WTC11 (cell line): Measurements from ENCODE around the gene GADD45GIP1. TPM values are rescaled to one million over a fixed set of nuclear protein-coding genes. Genes with fewer than 3 reads are reported as not detected.
A peak's percentile ranks its signal among the peaks of the same experiment; 100 is the strongest.

Experiments used
- ATAC-seq: fragments of 200-7000 bp; cut with Tn5 transposase; 2 replicates; pipeline ENCODE4 v1.10.0; 2021; ENCODE audit warnings: mild to moderate bottlenecking, moderate library complexity
- CTCF ChIA-PET: fragments of 300-600 bp; sonication (Branson Sonifier 250); formaldehyde crosslinking; loops from one replicate; lab custom pipeline; 2021; ENCODE audit warnings: antibody characterized with exemption; lab: Charles Lee
- POLR2A ChIA-PET: fragments of 350-600 bp; sonication (Branson Sonifier 250); formaldehyde crosslinking; loops from one replicate; lab custom pipeline; 2021; ENCODE audit warnings: antibody characterized with exemption; lab: Charles Lee
- DNase-seq: peaks from one replicate; pipeline ENCODE4 v3.0.0; 2021; ENCODE audit warnings: low spot score
- H3K27ac Mint-ChIP-seq: 2 replicates; pipeline ENCODE4 v1.8.0; 2021; ENCODE audit warnings: mixed read lengths
- H3K27me3 Mint-ChIP-seq: 2 replicates; pipeline ENCODE4 v1.8.0; 2021; ENCODE audit warnings: low read depth, mild to moderate bottlenecking, moderate library complexity, mixed read lengths
- H3K36me3 Mint-ChIP-seq: 2 replicates; pipeline ENCODE4 v1.8.0; 2021; ENCODE audit warnings: mixed read lengths
- H3K4me1 Mint-ChIP-seq: 2 replicates; pipeline ENCODE4 v1.8.0; 2022; ENCODE audit warnings: mixed read lengths
- H3K4me3 Mint-ChIP-seq: 2 replicates; pipeline ENCODE4 v1.8.0; 2021; ENCODE audit warnings: mild to moderate bottlenecking, moderate library complexity, mixed read lengths
- H3K9me3 Mint-ChIP-seq: 2 replicates; pipeline ENCODE4 v1.8.0; 2021; ENCODE audit warnings: mixed read lengths
- CBFB ChIP-seq: sonication (generic); formaldehyde crosslinking; IDR thresholded peaks from 2 replicates; pipeline ENCODE4 v1.8.1; 2022; ENCODE audit warnings: mild to moderate bottlenecking, low read depth, missing genetic modification reagents
- ELF4 ChIP-seq: sonication (generic); formaldehyde crosslinking; IDR thresholded peaks from 2 replicates; pipeline ENCODE4 v1.8.1; 2022; ENCODE audit warnings: low read depth, mild to moderate bottlenecking, moderate library complexity, missing genetic modification reagents
- ESRRA ChIP-seq: sonication (generic); formaldehyde crosslinking; IDR thresholded peaks from 2 replicates; pipeline ENCODE4 v1.8.1; 2022; ENCODE audit warnings: mild to moderate bottlenecking, missing genetic modification reagents, borderline replicate concordance
- KAT7 ChIP-seq: sonication (generic); formaldehyde crosslinking; IDR thresholded peaks from 2 replicates; pipeline ENCODE4 v1.8.1; 2023; ENCODE audit warnings: missing genetic modification reagents, mild to moderate bottlenecking, borderline replicate concordance
- NR2C2 ChIP-seq: sonication (generic); formaldehyde crosslinking; IDR thresholded peaks from 2 replicates; pipeline ENCODE4 v1.8.0; 2022; ENCODE audit warnings: mild to moderate bottlenecking, missing genetic modification reagents
- RORB ChIP-seq: fragments of 250-450 bp; sonication (Bioruptor Pico); IDR thresholded peaks from 2 replicates; pipeline ENCODE4 v1.9.0; 2021; ENCODE audit warnings: mild to moderate bottlenecking
- TEAD4 ChIP-seq: sonication (generic); formaldehyde crosslinking; IDR thresholded peaks from 2 replicates; pipeline ENCODE4 v1.8.0; 2022; ENCODE audit warnings: mild to moderate bottlenecking, missing genetic modification reagents
- ZNF219 ChIP-seq: sonication (generic); formaldehyde crosslinking; IDR thresholded peaks from 2 replicates; pipeline ENCODE4 v1.8.0; 2023; ENCODE audit warnings: missing genetic modification reagents, mild to moderate bottlenecking, borderline replicate concordance
- ZNF263 ChIP-seq: sonication (generic); formaldehyde crosslinking; IDR thresholded peaks from 2 replicates; pipeline ENCODE4 v1.8.1; 2022; ENCODE audit warnings: low read depth, mild to moderate bottlenecking, moderate library complexity, missing genetic modification reagents
- ZNF281 ChIP-seq: sonication (generic); formaldehyde crosslinking; IDR thresholded peaks from 2 replicates; pipeline ENCODE4 v1.8.0; 2023; ENCODE audit warnings: mild to moderate bottlenecking, missing genetic modification reagents
- ZNF317 ChIP-seq: sonication (generic); formaldehyde crosslinking; IDR thresholded peaks from 2 replicates; pipeline ENCODE4 v1.8.1; 2023; ENCODE audit warnings: low read depth, mild to moderate bottlenecking, moderate library complexity, missing genetic modification reagents, borderline replicate concordance
- ZNF423 ChIP-seq: fragments of 250-450 bp; sonication (Bioruptor Pico); IDR thresholded peaks from 2 replicates; pipeline ENCODE4 v2.1.2; 2022; ENCODE audit warnings: mild to moderate bottlenecking, moderate library complexity
- total RNA-seq: library from RNA; stranded (reverse); gene quantifications from 3 replicates; pipeline ENCODE4 v1.2.3, GENCODE V29; 2021
- TF ChIP-seq, protein P1 (sequence below): fragments of 250-450 bp; sonication (Bioruptor Pico); IDR thresholded peaks from 2 replicates; pipeline ENCODE4 v2.1.2; 2022; ENCODE audit warnings: mild to moderate bottlenecking, moderate library complexity
- TF ChIP-seq, protein P2 (sequence below): sonication (generic); formaldehyde crosslinking; IDR thresholded peaks from 2 replicates; pipeline ENCODE4 v1.8.0; 2022; ENCODE audit warnings: mild to moderate bottlenecking, missing genetic modification reagents
- TF ChIP-seq, protein P3 (sequence below): sonication (generic); formaldehyde crosslinking; IDR thresholded peaks from 2 replicates; pipeline ENCODE4 v1.8.1; 2023; ENCODE audit warnings: mild to moderate bottlenecking, missing genetic modification reagents
- TF ChIP-seq, protein P4 (sequence below): sonication (generic); formaldehyde crosslinking; IDR thresholded peaks from 2 replicates; pipeline ENCODE4 v1.8.0; 2022; ENCODE audit warnings: missing genetic modification reagents
- TF ChIP-seq, protein P5 (sequence below): sonication (generic); formaldehyde crosslinking; IDR thresholded peaks from 2 replicates; pipeline ENCODE4 v1.8.1; 2023; ENCODE audit warnings: mild to moderate bottlenecking, missing genetic modification reagents, moderate library complexity
- TF ChIP-seq, protein P6 (sequence below): fragments of 250-450 bp; sonication (Bioruptor Pico); conservative IDR thresholded peaks from 2 replicates; pipeline ENCODE4 v1.9.0; 2021; ENCODE audit warnings: mild to moderate bottlenecking

GADD45GIP1 gene
- total RNA-seq, 1 experiment from 2014 or later, result 54.4 TPM

- ChIA-PET CTCF (interaction anchor here (1.0 to 4.5 kb wide), 8 partner anchors 21 to 88 kb away, joined by 3 to 36 read pairs (median 10); no protein-coding TSS in a partner anchor), POLR2A (no interaction called here)
- Mint-ChIP-seq H3K27ac (no peak overlapping the region), H3K9me3 (no peaks in the 10 kb centered on the region), H3K36me3 (no peaks in the 10 kb centered on the region), H3K4me3 (no peak overlapping the region), H3K4me1 (peaks cover 8% of the 10 kb centered on the region), H3K27me3 (peaks cover 88% of the 10 kb centered on the region)
- ATAC-seq (no peak), DNase-seq (no peak)
- peak; percentile 23; the same call in 1 of the 2 replicates for TF ChIP-seq ZNF423 (CRISPR knock-in tag)
- TF ChIP-seq TEAD4 (CRISPR knock-in tag), result no peak
Observed at GRCh38 chr19:13005861-13006370, 48.9 kb upstream of the GADD45GIP1 start.

GRCh38 chr19:13005253-13005652, 48.2 kb upstream of the GADD45GIP1 start:
- ATAC-seq, result no peak
- Mint-ChIP-seq H3K36me3 (no peaks in the 10 kb centered on the region), H3K4me3 (no peak overlapping the region), H3K27me3 (peaks cover 88% of the 10 kb centered on the region)
- no peak for DNase-seq
- POLR2A ChIA-PET, result no interaction called here
- no peak for TF ChIP-seq ESRRA (CRISPR knock-in tag)
- TF ChIP-seq, protein P1, sequence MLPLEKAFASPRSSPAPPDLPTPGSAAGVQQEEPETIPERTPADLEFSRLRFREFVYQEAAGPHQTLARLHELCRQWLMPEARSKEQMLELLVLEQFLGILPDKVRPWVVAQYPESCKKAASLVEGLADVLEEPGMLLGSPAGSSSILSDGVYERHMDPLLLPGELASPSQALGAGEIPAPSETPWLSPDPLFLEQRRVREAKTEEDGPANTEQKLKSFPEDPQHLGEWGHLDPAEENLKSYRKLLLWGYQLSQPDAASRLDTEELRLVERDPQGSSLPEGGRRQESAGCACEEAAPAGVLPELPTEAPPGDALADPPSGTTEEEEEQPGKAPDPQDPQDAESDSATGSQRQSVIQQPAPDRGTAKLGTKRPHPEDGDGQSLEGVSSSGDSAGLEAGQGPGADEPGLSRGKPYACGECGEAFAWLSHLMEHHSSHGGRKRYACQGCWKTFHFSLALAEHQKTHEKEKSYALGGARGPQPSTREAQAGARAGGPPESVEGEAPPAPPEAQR (CRISPR knock-in tag), result no peak
- TF ChIP-seq, all 79 proteins: peak for 0
- Mint-ChIP-seq H3K9me3 (no peaks in the 10 kb centered on the region), H3K27ac (no peak overlapping the region), H3K4me1 (peaks cover 3% of the 10 kb centered on the region)
- CTCF ChIA-PET, result interaction anchor here (0.9 to 4.5 kb wide), 13 partner anchors 20 to 99 kb away, joined by 3 to 36 read pairs (median 5); no protein-coding TSS in a partner anchor

DNA sequence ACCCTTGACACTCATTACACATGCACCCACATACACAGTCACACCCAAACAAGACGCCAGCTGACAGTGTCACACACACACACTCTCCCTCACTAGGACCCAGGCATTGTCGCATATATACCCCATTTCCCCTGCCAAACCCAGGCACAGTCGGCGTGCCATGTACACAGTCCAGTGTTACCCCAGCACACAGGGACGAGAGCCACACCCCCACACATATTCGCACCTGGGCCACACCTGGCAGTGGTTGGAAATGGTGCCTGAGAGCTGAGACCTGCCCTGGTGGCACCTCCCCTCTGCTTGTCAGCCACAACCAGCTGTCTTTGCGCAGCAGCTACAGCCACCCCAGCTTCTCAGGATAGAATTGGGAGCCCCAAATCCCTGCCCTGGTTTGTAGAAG, 47.2 kb upstream of the GADD45GIP1 start:
- ATAC-seq (no peak), DNase-seq (no peak)
- H3K36me3 Mint-ChIP-seq, result no peaks in the 10 kb centered on the region
- ChIA-PET CTCF (interaction anchor here (0.9 to 4.5 kb wide), 11 partner anchors 19 to 100 kb away, joined by 3 to 36 read pairs (median 5); no protein-coding TSS in a partner anchor), POLR2A (no interaction called here)
- H3K4me3 Mint-ChIP-seq, result no peak overlapping the region
- no peak overlapping the region for H3K27ac Mint-ChIP-seq
- H3K27me3 Mint-ChIP-seq, result peaks cover 88% of the 10 kb centered on the region
- no peaks in the 10 kb centered on the region for H3K9me3 Mint-ChIP-seq
- H3K4me1 Mint-ChIP-seq, result 0 out of 2 replicates have a peak, but pooled peaks cover 2% of the 10 kb centered on the region
- TF ChIP-seq CBFB (CRISPR knock-in tag), result no peak
- TF ChIP-seq ZNF281 (CRISPR knock-in tag), result no peak
- TF ChIP-seq RORB, result no peak
- TF ChIP-seq ELF4 (CRISPR knock-in tag), result no peak
- TF ChIP-seq KAT7 (CRISPR knock-in tag), result no peak
- TF ChIP-seq TEAD4 (CRISPR knock-in tag), result no peak
- TF ChIP-seq ZNF263 (CRISPR knock-in tag), result no peak
- no peak for TF ChIP-seq ZNF317 (CRISPR knock-in tag)
- TF ChIP-seq, protein P2, sequence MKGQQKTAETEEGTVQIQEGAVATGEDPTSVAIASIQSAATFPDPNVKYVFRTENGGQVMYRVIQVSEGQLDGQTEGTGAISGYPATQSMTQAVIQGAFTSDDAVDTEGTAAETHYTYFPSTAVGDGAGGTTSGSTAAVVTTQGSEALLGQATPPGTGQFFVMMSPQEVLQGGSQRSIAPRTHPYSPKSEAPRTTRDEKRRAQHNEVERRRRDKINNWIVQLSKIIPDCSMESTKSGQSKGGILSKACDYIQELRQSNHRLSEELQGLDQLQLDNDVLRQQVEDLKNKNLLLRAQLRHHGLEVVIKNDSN (CRISPR knock-in tag), result no peak
- TF ChIP-seq, protein P3, sequence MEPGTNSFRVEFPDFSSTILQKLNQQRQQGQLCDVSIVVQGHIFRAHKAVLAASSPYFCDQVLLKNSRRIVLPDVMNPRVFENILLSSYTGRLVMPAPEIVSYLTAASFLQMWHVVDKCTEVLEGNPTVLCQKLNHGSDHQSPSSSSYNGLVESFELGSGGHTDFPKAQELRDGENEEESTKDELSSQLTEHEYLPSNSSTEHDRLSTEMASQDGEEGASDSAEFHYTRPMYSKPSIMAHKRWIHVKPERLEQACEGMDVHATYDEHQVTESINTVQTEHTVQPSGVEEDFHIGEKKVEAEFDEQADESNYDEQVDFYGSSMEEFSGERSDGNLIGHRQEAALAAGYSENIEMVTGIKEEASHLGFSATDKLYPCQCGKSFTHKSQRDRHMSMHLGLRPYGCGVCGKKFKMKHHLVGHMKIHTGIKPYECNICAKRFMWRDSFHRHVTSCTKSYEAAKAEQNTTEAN (CRISPR knock-in tag), result no peak
- no peak for TF ChIP-seq ZNF219 (CRISPR knock-in tag)
- TF ChIP-seq, protein P4, sequence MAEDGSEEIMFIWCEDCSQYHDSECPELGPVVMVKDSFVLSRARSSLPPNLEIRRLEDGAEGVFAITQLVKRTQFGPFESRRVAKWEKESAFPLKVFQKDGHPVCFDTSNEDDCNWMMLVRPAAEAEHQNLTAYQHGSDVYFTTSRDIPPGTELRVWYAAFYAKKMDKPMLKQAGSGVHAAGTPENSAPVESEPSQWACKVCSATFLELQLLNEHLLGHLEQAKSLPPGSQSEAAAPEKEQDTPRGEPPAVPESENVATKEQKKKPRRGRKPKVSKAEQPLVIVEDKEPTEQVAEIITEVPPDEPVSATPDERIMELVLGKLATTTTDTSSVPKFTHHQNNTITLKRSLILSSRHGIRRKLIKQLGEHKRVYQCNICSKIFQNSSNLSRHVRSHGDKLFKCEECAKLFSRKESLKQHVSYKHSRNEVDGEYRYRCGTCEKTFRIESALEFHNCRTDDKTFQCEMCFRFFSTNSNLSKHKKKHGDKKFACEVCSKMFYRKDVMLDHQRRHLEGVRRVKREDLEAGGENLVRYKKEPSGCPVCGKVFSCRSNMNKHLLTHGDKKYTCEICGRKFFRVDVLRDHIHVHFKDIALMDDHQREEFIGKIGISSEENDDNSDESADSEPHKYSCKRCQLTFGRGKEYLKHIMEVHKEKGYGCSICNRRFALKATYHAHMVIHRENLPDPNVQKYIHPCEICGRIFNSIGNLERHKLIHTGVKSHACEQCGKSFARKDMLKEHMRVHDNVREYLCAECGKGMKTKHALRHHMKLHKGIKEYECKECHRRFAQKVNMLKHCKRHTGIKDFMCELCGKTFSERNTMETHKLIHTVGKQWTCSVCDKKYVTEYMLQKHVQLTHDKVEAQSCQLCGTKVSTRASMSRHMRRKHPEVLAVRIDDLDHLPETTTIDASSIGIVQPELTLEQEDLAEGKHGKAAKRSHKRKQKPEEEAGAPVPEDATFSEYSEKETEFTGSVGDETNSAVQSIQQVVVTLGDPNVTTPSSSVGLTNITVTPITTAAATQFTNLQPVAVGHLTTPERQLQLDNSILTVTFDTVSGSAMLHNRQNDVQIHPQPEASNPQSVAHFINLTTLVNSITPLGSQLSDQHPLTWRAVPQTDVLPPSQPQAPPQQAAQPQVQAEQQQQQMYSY (CRISPR knock-in tag), result no peak
- TF ChIP-seq, protein P5, sequence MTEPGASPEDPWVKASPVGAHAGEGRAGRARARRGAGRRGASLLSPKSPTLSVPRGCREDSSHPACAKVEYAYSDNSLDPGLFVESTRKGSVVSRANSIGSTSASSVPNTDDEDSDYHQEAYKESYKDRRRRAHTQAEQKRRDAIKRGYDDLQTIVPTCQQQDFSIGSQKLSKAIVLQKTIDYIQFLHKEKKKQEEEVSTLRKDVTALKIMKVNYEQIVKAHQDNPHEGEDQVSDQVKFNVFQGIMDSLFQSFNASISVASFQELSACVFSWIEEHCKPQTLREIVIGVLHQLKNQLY, result no peak
- TF ChIP-seq, protein P6, sequence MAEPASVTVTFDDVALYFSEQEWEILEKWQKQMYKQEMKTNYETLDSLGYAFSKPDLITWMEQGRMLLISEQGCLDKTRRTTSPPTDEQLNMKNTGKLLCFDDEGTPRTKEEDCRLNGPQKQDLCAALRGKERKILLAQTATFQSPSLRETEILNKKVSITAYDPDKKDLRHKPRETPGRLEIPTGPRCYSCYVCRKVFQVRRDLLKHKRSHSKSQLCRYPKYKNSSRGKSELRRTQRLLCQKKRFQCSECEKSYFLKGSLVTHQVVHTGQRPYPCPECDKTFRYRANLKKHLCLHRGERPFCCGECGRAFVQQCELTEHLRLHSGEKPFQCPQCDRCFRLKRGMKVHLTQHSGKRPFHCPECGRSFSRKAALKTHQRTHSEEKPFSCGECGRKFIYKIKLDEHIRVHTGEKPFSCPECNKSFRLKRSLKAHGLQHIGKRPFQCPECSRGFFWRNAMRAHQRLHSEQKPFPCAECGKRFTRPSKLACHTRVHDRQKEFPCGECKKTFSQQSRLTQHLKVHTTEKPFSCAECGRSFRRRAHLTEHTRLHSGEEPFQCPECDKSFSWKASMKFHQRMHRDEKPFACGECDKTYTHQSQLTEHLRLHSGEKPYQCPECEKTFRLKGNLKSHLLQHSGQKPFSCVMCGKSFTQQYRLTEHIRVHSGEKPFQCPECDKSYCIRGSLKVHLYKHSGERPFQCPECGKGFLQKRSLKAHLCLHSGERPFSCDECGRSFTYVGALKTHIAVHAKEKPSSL, result no peak
- TF ChIP-seq NR2C2 (CRISPR knock-in tag), result no peak
